ENCODE data around the gene NT5DC1.

GRCh38 chr6:116286773-116287358, 186.2 kb downstream of the NT5DC1 start:
- TF ChIP-seq CTCF (IDR thresholded peaks at IDR 0.05; ENCODE audit: poor library complexity, severe bottlenecking) (no peak), EZH2 (IDR thresholded peaks at IDR 0.05; ENCODE audit: borderline replicate concordance, insufficient read depth, low read length, poor library complexity, severe bottlenecking) (no peak), POLR2AphosphoS5 (IDR thresholded peaks at IDR 0.05) (no peak), RAD21 (conservative IDR thresholded peaks at IDR 0.05) (no peak), EP300 (conservative IDR thresholded peaks at IDR 0.05; ENCODE audit: poor library complexity, severe bottlenecking) (no peak)
